Activated CD8-positive, alpha-beta T cell treated with anti-CD3 and anti-CD28 coated beads for 36 hours (primary cell): ENCODE results near the gene SELENOO. TPM values are rescaled to one million over a fixed set of nuclear protein-coding genes. Genes with fewer than 3 reads are reported as not detected.

Source experiments
- ATAC-seq: fragments of 200-7000 bp; cut with Tn5 transposase; one replicate; pipeline ENCODE4 v1.10.0; 2021; ENCODE audit warnings: mild to moderate bottlenecking, moderate library complexity
- CTCF ChIA-PET: fragments of 350-600 bp; sonication (Branson Sonifier 250); formaldehyde crosslinking; loops from one replicate; lab custom pipeline; 2021; ENCODE audit warnings: antibody characterized with exemption; lab: Charles Lee
- POLR2A ChIA-PET: fragments of 350-600 bp; sonication (Branson Sonifier 250); formaldehyde crosslinking; loops from one replicate; lab custom pipeline; 2021; ENCODE audit warnings: antibody characterized with exemption; lab: Charles Lee
- DNase-seq: peaks from one replicate; pipeline ENCODE4 v3.0.0-alpha.2; 2020
- H3K27ac Mint-ChIP-seq: one replicate; pipeline ENCODE4 v1.8.0; 2021; ENCODE audit warnings: mild to moderate bottlenecking, mixed read lengths
- H3K27me3 Mint-ChIP-seq: one replicate; pipeline ENCODE4 v1.8.0; 2021; ENCODE audit warnings: mixed read lengths
- H3K36me3 Mint-ChIP-seq: one replicate; pipeline ENCODE4 v1.8.0; 2021; ENCODE audit warnings: low read depth, mixed read lengths
- H3K4me1 Mint-ChIP-seq: one replicate; pipeline ENCODE4 v1.8.0; 2021; ENCODE audit warnings: low read depth, mixed read lengths
- H3K4me3 Mint-ChIP-seq: one replicate; pipeline ENCODE4 v1.8.0; 2021; ENCODE audit warnings: mild to moderate bottlenecking, moderate library complexity, mixed read lengths
- H3K9me3 Mint-ChIP-seq: one replicate; pipeline ENCODE4 v1.8.0; 2021; ENCODE audit warnings: mixed read lengths
- CTCF ChIP-seq: fragments of 200-600 bp; IDR thresholded peaks from one replicate; pipeline ENCODE4 v1.8.0; 2022; ENCODE audit warnings: antibody characterized with exemption, mild to moderate bottlenecking
- intact Hi-C: fragments of 100-400 bp; cut with micrococcal nuclease; formaldehyde crosslinking; loops from one replicate; pipeline ENCODE4 v1.10.0; 2022
- total RNA-seq, 2 experiments: library from RNA; stranded (reverse); gene quantifications; one replicate each; pipeline ENCODE4 v1.2.3, GENCODE V29; 2021

SELENOO gene
- total RNA-seq, 2 experiments from 2014 or later, result 24.0 to 25.5 TPM

GRCh38 chr22:50170453-50171318 is 30.1 kb upstream of the SELENOO start, which contains the start of gene PANX2:
TSS of gene PANX2 (plus strand) at chr22:50170731. CDS start at chr22:50170731, 0 bp downstream.
- Mint-ChIP-seq H3K4me1 (peaks cover 5% of the 10 kb centered on the region), H3K9me3 (no peaks in the 10 kb centered on the region), H3K27me3 (peaks cover 36% of the 10 kb centered on the region), H3K36me3 (no peaks in the 10 kb centered on the region), H3K4me3 (peak within 1 kb of the TSS; percentile 68), H3K27ac (peak within 1 kb of the TSS; percentile 34)
- CTCF ChIA-PET, result no interaction called here
- POLR2A ChIA-PET, result interaction anchor here (1.0 to 1.3 kb wide), 4 partner anchors 16 to 31 kb away, joined by 3 to 8 read pairs (median 5); no protein-coding TSS in a partner anchor
- intact Hi-C loops, result no loop called here
- DNase-seq (no peak), ATAC-seq (no peak)
- TF ChIP-seq CTCF, result no peak

- POLR2A ChIA-PET, result interaction anchor here (1.0 to 1.3 kb wide), 4 partner anchors 16 to 30 kb away, joined by 3 to 8 read pairs (median 5); no protein-coding TSS in a partner anchor
- peaks cover 36% of the 10 kb centered on the region for H3K27me3 Mint-ChIP-seq
- no peaks in the 10 kb centered on the region for H3K9me3 Mint-ChIP-seq
- CTCF ChIA-PET, result no interaction called here
- DNase-seq (no peak), ATAC-seq (no peak)
- peak overlapping the region; percentile 34 for H3K27ac Mint-ChIP-seq
- no peak for TF ChIP-seq CTCF
- H3K4me3 Mint-ChIP-seq, result peak overlapping the region; percentile 68
- H3K36me3 Mint-ChIP-seq, result no peaks in the 10 kb centered on the region
- intact Hi-C loops, result no loop called here
- peaks cover 5% of the 10 kb centered on the region for H3K4me1 Mint-ChIP-seq
Observed at GRCh38 chr22:50171319-50171964, 29.4 kb upstream of the SELENOO start.

GRCh38 chr22:50171965-50172421 is 28.8 kb upstream of the SELENOO start:
- Mint-ChIP-seq H3K4me1 (peaks cover 5% of the 10 kb centered on the region), H3K9me3 (no peaks in the 10 kb centered on the region), H3K27me3 (peaks cover 38% of the 10 kb centered on the region), H3K27ac (no peak overlapping the region), H3K4me3 (peak overlapping the region; percentile 29), H3K36me3 (no peaks in the 10 kb centered on the region)
- TF ChIP-seq CTCF, result no peak
- intact Hi-C loops, result no loop called here
- POLR2A ChIA-PET, result interaction anchor here (1.3 kb wide), 1 partner anchor 20 kb away, joined by 8 read pairs; no protein-coding TSS in a partner anchor
- CTCF ChIA-PET, result no interaction called here
- DNase-seq (no peak), ATAC-seq (no peak)

- Mint-ChIP-seq H3K27ac (no peak overlapping the region), H3K4me1 (peaks cover 5% of the 10 kb centered on the region), H3K36me3 (no peaks in the 10 kb centered on the region), H3K27me3 (peaks cover 30% of the 10 kb centered on the region), H3K4me3 (no peak overlapping the region), H3K9me3 (no peaks in the 10 kb centered on the region)
- CTCF ChIA-PET, result no interaction called here
- TF ChIP-seq CTCF, result no peak
- DNase-seq, result no peak
- POLR2A ChIA-PET, result interaction anchor here (0.6 to 1.7 kb wide), 2 partner anchors 10 to 63 kb away, joined by 3 to 4 read pairs; no protein-coding TSS in a partner anchor
- intact Hi-C loops, result no loop called here
- no peak for ATAC-seq
Observed at GRCh38 chr22:50173311-50173982, 27.4 kb upstream of the SELENOO start.
